ENCODE results near the gene P2RX6. TPM values are rescaled to one million over a fixed set of nuclear protein-coding genes. Genes with fewer than 3 reads are reported as not detected.

Gene P2RX6
- total and polyA plus RNA-seq, 2 experiments from 2014 or later: not detected

- DNase-seq (ENCODE audit: low spot score) (no peak), ATAC-seq (no peak)
- Mint-ChIP-seq H3K36me3 (ENCODE audit: low read depth) (peaks cover 11% of the 10 kb centered on the region; the same call in 2 of the 3 replicates), H3K4me1 (no peaks in the 10 kb centered on the region; the same call in 2 of the 3 replicates), H3K27me3 (ENCODE audit: insufficient read depth, low read depth, poor library complexity) (peaks cover 6% of the 10 kb centered on the region), H3K4me3 (no peak overlapping the region), H3K27ac (no peak overlapping the region), H3K9me3 (no peaks in the 10 kb centered on the region)
- no peak overlapping the region for H2AFZ ChIP-seq
- no peaks in the 10 kb centered on the region for H4K20me1 ChIP-seq (replicated peaks; ENCODE audit: insufficient read depth)
- no peaks in the 10 kb centered on the region for H3K9me2 ChIP-seq (ENCODE audit: insufficient read depth)
- H3K4me3 ChIP-seq: no peak overlapping the region
- H3K4me1 ChIP-seq (ENCODE audit: insufficient read depth): no peaks in the 10 kb centered on the region
- no peaks in the 10 kb centered on the region for H3K79me2 ChIP-seq (replicated peaks; ENCODE audit: insufficient read depth)
- H3K27ac ChIP-seq (ENCODE audit: low read depth): no peak overlapping the region
- TF ChIP-seq NANOG (IDR thresholded peaks at IDR 0.05; ENCODE audit: borderline replicate concordance) (no peak), EZH2phosphoT487 (IDR thresholded peaks at IDR 0.05; ENCODE audit: unreplicated experiment) (no peak), ZNF114 (CRISPR knock-in tag; IDR thresholded peaks at IDR 0.05) (no peak), ZNF462 (CRISPR knock-in tag; IDR thresholded peaks at IDR 0.05) (no peak), POLR2AphosphoS5 (IDR thresholded peaks at IDR 0.05; ENCODE audit: low read depth) (no peak), CTCF (conservative IDR thresholded peaks at IDR 0.05; ENCODE audit: low read depth in 2 of 2) (no peak), CREB1 (CRISPR knock-in tag; IDR thresholded peaks at IDR 0.05; ENCODE audit: low read depth) (no peak)
- H3K27me3 ChIP-seq (ENCODE audit: insufficient read depth): no peaks in the 10 kb centered on the region
- H3F3A ChIP-seq (replicated peaks; ENCODE audit: low read depth): no peaks in the 10 kb centered on the region
- H3K36me3 ChIP-seq (ENCODE audit: insufficient read depth): no peaks in the 10 kb centered on the region
- H3K4me2 ChIP-seq: no peak overlapping the region
Observed at GRCh38 chr22:20992456-20993303, 22.3 kb upstream of the P2RX6 start.
